NCI-H2107 (cell line): ENCODE results near the gene TSKU.
A peak's percentile ranks its signal among the peaks of the same experiment; 100 is the strongest.

Source experiments
- DNase-seq: peaks from one replicate; lab custom pipeline; 2025; lab: John Stamatoyannopoulos, UW

Gene TSKU

DNA sequence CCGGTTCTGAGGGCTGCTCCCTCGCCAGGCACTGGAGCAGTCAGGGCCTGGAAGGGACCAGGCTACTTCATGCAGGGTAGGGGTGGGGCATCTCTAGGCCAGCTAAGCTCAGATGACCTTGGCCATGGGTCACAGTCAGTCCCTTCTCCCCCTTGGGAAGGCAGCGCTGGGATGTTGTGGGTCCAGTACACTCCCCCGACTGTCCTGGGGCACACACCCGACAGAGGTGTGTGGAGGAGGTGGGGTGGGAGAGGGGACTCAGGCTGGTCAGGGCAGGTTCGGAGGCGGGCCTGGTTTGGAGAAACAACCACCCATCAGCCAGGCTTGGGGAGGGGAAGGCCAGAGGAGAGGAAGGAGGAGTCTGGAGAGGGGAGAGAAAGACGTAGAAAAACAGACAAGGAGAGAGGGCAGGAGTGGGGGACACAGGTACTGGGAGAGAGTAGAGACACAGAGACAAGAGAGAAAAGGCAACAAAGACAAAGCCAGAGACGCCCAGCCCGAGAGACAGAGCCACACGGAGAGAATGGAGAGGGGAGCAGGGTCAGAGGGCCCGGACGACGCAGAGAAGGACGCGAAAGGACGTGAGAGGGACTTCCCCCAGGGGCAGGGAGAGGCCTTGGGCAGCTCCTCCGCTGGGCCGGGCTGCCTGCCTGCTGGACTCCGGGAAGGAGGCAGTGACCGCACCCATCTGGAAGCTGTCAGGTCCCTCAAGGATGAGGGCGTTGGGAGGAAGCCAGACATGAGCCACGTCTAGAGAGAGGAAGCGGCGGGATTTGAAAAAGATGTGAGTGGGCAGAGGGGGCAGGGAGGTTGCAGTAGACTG, 30.6 kb upstream of the TSKU start:
- DNase-seq, result no peak

DNA sequence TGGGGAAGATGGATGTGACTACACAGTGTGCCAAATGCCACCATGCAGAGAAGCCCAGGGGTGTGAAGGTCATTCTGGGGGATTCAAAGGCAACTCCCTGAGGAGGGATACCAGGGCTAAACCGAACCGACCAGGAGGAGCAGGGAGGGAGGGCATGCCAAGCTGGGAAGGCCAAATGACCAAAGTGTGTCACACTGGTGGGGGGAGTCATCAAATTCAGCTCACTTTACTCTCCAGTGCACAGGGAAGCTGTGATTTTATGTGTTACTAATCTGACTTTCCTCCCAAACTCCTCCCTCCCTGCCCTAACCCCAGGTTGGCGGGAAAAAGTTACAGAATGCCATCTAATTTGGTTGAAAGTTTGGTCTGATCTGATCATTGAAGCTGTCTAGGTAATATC, 29.7 kb upstream of the TSKU start:
- DNase-seq, result no peak

DNA sequence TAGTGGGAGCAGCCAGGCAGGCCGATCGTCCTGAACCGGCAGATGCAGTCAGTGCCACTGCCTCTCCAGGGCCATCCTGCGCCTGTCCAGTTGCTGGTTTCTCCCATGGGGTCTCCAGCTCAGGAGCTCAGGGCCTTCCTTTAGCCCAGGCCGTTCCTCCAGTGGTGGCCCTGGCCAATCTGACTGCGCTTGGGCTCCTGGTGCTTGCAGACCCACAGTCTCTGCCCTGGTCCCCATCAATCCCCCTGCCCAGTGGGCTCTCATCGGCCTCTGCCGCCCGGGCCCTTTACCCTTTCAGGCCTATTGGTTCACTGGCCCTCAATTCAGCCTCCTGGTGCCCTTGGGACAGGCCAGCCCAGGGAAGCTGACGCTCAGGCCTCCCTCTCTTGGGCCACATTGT, 29.2 kb upstream of the TSKU start:
- no peak for DNase-seq

DNA sequence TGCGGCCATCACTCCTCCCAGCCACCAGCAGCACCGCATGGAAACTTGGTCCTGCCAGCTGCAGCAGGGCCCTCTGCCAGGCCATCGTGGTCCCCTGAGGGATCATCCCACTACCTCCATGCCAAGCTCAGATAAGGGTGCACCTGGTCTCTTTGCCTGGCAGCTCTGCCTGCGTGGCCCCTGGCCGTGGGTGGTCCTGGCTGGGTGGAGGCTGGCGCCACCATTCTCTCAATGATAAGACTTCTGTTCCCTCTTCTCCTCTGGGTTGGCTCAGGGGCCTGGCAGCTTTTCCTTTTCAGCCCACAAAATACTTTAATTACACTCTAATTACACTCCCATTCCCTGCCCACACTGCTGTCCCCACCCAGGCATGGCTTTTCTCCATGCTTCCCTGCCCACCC, 26.8 kb upstream of the TSKU start:
- no peak for DNase-seq

DNA sequence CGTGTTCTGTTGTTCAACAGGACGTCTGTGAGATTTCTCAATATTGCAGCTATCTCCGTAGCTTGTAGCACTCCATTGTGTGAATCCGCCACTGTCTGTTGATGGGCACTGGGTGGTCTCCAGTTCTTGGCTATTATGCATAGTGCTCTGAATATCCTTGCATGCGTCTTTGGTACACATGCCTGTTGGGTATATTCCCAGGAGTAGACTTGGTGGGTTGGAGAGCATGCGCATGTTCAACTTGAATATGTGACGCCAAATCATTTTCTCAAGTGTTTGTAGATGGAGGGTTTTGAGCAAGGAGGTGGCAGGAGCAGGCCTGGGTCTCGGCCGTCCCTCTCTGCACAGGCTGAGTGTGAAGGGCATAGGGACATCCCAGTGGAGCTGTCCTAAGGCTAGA, 24.8 kb upstream of the TSKU start:
- no peak for DNase-seq

DNA sequence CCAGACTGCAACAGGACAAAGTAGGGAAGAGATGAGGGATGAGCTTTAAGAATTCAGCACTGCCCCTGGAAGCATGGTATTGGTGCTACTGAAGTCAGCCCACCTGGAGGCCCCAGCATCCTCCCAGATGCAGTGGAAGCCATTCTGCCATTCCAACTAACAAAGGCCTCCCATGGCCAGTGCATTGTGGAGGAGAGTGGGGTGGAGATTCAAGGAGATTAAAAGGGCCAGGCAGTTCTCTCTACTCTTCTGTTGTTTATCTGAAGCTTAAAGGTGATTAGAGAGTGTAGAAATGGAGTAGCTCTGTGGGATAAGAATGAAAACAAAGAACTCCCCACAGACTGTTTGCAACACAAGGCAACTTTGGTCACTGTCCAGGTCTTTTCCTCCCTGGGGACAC, 24.1 kb upstream of the TSKU start:
- DNase-seq, result no peak

DNA sequence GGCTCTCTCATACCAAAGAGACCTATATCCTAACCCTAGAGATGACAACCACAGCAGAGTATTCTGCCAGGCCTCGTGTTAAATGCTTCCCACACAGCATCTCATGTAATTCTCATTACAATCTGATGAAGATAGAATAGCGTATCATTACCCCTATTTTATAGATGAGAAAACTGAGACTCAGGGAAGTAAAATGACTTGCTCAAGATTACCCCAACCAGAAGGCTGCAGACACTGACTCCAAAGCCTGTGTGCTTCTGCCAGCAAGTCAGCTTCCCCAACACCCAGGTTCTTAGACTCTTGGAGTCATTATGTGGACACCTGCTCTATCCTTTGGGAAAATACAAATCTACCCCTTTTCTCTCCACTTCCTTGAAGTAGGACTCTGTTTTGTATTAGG, 23.6 kb upstream of the TSKU start:
- no peak for DNase-seq

DNA sequence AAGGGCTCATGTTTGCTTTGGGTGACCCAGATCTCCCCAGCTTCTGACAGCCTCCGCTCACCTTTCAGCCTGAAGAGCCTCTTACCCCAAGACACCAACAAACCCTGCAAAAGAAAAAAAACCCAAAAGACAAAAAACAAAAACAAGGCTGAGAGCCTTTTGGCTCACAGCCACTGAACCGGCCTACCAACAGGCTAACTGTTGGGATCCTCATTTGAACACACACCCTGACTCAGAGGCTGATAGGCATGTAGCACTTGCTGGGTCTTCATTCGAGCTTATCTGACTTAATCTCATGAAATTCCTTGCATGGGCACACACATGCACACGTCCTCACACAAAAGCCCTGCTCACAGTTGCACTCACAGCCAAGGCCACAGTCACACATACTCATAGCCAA, 22.9 kb upstream of the TSKU start:
- no peak for DNase-seq

DNA sequence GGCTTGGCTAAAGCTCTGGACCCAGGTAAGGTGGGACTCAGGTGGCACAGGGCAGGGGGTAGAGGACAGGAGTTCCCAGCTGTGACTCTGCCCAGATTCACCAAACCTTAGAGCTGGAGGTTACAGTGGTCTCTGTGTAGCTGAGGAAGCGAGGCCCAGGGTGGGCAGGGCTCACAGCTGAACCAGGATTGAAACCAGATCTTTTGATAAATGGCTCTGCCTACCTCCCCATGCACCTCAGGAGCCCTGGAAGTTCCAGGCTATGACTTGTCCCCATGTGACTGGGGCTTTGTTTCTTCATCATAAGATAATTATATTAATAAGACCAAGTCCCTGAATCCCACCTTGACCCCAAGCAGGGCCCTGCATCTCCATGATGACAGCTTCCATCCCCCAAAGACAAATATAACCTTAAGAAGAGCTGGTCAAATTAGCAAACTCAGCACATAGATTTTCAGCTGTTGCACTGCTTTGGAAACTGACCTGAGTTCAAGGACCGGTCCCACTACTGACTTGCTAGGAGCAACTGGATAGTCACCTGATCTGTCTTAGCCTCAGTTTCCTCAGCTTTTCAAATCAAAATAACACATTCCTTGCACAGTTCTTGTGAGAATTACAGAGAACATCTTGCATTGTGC, 21.3 kb upstream of the TSKU start:
- no peak for DNase-seq

DNA sequence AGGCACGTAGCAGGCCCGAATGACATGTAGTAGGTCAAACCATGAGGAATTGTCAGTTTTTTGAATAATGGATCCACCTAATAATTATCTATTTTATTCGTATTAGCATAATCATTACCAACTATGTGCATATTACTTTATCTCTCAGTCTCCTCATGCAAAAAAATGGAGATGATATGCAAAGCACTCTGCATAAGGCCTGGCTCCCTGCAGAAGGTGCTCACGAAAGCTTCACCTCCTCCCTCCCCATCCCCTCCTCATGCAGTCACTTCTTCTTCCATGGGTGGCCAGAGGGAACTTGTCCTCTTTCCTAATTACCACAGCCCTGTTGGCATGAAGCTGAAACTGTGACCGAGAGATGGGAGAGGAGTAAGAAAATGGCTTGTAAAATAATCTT, 20.8 kb upstream of the TSKU start:
- DNase-seq, result no peak

DNA sequence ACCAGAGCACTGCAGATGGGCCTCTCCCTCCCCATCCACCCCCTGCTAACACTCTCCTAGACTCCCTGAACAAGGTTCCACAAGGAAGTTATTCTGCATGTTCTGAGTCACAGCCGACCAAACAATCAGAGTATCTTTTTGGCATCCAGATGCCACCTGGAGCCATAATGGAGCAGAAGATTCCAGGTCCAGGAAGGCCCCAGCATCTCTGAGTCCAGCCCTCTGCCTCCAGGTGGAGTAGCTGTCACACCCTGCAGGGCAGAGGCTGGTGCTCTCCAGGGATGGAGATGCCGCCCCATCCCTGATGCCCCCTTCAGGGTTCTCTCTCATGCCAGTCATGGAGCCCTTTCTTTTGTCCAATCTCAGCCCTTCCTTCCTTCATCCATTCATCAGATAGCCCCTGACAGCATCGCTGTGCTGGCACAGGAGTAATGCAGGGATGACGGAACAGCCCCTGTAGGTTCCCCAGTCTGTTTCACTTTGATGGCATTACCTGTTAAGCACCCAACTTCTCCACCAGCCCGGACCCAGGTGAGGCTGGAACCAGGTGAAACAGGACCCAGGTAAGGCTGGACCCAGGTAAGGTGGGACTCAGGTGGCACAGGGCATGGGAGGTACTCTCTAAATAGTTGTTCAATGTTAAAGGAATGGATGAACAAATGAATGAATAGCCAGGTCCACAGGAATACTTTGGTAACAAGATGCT, 20.1 kb upstream of the TSKU start:
- no peak for DNase-seq

DNA sequence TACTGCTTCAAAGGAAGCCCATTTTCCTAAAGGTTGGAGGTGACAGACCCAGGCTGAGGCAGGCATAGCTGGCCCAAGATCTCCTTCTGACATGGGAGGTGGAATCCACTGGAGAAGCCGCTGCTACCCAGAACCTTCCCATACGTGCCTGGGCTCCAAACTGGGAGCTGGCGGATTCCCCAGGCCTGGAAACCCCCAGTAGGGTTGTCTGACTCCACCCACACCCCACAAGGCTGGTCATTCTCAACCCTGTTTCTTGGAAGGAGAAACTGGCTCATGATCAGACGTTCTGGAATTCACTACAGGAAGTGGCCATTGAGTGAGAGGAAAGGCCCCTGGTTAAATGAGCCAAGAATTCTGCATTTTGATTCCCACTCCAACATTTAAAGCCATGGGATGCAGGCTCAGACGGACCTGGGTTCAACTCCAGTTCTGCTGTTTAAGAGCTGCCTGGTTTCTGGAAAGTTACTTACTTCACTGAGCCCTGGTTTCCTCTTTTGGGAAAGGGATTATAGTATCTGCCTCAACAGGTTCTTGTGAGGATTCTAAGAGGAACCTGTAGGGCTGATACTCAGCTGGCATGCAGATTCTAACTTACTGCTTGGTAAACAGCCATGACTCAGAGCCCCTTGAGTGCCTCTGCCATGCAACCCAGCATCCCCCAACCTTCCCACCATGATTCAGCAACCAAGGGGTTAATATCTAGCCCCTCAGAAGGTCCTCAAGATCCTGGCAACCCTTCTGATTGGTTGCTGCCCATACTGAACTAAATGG, 19.4 kb upstream of the TSKU start:
- no peak for DNase-seq

DNA sequence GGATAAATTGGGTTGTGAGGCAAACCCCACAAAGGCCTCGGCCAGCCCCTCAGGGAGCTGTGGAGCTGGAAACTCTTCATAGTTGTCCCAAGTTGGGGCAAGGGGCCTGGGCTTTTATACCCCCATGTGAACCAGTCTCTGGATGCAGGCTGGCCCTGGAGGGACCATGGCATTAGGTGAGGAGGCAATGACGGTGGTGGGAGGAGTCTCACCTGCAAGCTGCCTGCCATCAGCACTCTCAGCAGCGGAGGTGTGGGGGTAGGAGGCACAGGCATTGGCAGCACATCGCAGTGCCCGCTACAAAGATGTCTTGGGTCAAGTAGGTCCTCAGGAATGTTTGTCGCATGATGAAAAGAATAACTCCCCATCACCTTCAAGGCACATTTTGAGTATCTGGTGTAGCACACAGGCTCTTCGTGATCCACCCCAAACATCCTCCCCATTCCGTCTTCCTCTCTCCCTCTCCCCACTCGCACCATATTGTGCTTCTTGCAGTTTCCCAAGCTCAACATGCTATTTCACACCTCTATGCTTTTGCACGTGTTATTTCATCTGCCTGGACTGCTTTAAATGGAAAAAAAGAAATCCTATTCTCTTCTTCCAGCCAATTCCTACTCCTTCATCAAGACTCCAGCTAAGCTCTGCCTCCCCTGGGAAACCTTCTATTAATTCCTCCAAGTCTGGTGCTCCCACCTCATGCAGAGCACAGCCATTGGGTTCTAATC, 18.1 kb upstream of the TSKU start:
- DNase-seq, result no peak

DNA sequence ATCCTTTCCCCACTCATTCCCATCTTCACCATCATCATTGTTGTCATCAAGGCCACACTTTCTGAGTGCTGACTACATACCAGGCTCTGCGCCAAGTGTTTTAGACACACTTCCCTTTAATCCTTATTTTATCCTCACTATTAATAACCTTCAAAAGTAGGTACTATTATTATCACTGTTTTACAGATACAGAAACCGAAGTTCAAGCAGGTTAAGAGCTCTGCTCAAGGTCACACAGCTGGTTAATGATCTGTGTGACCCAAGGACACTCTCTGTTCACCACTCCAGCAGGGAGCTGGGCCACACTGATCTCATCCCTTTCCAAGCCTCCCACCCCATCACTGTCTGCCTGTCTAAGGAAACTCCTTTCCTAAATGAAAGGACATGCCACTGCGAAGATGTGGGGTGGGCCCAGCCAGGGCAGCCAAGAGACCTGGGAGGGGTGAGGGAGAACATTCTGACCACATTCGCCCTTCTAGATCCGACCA, 17.2 kb upstream of the TSKU start:
- DNase-seq, result no peak

DNA sequence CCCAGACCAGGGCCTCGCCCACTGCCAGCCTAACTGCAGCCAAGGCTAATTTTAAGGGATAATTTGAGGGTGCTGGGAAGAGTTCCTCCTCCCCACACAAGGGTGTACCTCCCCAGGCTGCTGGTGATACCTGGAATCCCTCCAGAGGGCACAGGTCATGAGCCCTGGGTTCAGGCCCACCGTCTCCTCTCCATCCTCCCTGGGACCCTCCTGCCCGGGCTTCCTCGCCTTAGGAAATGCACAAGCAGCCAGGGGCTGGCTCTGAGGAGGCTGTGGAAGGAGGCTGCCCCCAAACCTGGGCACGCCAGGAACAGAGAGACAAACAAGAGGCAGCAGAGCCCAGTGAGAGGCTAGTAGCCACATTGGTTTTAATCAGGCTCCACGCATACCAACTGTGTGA, 16.6 kb upstream of the TSKU start:
- DNase-seq, result no peak

DNA sequence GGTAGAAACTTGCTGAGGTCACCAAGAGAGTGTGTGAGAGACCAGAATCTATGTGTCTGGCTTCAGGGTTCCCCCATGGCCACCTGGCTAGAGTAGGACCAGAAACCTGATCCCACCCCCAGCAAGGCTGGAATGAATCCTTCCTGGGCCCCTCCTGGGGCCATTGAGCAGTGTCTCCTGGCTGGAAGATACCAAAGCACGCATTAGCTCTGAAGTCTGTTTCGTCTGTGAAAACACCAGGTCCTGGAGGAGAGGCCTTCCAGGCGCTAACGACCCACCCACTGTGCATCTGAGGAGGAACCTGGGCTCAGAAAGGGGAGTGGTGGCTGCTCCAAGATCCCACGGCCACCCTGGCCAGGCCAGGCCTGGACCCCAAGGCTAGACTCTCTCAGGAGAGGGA, 15.5 kb upstream of the TSKU start:
- DNase-seq, result no peak

DNA sequence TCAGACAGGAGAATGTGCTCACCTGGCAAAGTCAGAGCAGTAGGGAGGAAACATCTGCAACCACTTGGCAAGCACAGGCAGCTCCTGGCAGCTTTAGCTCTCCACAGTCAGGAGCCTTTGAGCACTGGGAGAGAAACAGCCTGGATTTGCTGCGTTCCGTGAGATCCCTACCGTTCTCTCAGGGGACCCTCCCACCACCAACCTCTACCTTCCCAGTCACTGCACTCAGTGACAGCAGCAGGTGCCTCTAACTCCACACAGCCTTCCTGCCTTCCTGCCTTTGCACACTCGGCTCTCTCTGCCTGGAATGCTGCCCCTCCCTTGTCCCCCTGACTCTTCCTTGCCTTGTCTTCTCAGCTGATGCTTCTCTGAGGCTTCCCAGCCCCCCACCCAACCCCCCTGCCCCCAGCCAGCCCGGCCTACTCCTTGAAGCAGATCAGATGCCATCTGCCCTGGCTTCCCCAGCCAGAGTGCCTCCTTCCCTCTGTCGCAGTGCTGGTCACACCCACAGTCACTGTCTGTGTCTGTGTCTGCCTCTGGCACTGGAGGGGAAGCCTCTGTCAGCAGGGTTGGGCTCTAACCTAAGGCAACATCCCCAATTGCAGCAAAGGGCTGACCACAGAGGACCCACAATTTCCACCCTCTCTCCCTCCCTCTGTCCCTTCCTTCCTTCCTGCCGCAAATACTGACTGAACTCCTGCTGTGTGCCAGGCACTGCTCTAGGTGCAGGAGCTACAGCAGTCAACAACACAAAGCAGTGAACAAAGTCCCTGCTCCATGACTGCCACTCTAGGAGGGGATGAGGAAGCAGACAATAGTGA, 14.9 kb upstream of the TSKU start:
- peak; percentile 33 for DNase-seq

DNA sequence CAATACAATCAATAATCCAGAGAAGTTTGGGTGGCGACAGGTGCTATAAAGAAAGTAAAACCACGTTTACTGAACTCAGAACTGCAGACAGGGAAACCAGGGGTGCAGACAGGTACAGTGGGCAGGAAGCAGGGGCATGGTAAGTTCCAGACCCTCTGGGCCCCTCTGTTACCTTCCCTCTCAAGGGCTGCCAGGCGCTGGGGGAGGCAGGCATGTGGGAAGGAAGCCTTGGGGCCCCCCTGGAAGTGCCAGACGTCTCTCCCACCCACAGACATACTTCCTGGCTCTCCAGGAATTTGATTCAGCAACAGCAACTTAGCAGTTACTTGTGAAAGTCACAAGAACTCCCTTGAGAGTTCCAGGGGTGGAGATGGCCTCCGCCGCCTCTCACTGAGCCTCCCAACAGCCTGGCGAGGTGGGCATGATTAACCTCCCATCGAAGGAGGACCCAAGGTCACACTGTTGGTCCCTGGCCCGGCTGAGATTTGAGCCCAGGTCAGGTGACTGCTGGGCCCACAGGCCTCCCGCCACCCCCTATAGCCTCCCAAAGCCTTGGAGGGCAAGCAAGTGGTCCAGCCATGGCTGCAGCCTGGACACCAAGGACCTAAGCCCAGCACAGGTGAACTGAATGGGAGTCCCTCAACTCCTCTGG, 14.1 kb upstream of the TSKU start:
- DNase-seq, result no peak

DNA sequence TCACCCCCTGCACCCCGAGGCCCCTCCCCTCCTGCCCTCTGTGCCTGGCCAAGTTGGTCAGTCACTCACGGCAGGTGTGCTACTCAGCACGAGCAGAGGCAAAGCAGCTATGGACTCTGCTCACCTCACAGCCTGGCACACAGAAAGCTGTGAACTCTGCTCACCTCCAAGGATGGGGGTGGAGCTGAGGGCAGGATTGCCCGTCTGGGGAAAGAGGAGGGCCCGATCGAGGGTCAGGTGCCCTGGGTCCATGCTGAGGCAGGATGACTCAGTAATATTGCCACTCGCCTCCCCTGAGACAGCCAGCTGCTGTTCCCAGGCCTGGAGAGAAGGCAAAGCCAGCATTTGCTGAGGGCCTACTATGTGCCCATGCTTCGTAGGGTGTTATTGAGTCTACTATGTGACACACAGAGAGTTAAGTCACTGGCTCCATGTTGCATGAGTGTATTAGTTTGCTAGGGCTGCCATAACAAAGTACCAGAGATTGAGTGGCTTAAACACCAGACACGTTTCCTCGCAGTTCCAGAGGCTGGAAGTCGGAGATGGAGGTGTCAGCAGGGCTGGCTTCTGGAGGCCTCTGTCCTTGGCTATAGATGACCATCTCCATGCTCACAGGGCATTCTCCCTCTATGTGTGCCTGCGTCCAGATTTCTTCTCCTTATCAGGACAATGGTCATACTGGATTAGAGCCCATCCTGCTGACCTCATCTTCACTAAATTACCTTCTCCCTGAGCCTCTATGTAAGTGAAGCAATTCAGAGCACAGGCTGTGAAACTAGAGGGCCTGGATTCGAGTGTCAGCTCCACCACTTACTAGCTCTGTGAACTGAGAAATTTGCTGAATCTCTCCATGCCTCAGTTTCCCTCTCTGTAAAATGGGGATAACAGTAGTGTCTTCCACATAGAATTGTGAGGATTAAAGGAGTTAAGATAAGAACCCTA, 13.2 kb upstream of the TSKU start:
- no peak for DNase-seq
